Activated T-cell treated with anti-CD3 and anti-CD28 coated beads for 24 hours (primary cell): ENCODE results near the gene UGT2A3.
"Not testable (repeated sequence)": the region's sequence is repeated elsewhere in the genome, so short reads cannot be mapped to it uniquely, and the experiment has no call there.

ENCODE experiments used
- DNase-seq: peaks from one replicate; pipeline ENCODE4 v3.0.0-alpha.2; 2020; ENCODE audit warnings: low read depth

The UGT2A3 gene

DNA sequence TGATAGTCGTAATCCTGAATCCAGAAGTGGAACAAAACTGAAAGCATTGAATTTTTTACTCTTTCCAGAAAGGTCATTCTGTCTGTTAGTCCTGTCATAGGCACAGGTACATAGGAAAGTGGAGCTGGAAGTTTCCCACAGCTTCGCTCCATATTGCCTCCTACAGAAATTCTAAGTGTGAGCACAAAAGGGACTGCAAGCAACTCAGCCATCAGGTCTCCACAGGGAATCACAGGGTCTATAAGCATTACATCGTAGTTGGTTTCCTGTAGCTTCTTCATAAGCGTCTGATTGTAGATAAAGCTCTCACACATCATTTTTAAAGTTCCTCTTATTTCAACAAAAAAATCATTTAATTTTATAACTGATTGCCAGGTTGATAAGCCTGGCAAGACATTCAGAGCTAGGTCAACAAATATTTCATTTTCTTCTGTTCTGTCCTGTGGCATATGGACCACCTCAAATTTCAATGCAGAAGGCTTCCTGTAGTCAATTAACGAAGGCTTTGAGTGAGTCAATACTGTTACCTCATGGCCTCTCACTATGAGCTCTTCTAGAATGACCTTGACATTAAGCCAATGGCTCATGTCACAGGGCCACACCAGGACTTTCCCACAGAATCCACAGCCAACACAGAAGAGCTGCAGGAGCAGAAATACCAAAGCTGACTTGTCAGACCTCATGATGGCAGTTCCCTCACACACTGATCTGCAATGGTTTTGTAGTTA lies at the start of gene UGT2A3:
TSS of gene UGT2A3 (minus strand) at position 727 of the 728 bp plus-strand sequence. CDS start at position 683, 44 bp downstream.
- no peak for DNase-seq

DNA sequence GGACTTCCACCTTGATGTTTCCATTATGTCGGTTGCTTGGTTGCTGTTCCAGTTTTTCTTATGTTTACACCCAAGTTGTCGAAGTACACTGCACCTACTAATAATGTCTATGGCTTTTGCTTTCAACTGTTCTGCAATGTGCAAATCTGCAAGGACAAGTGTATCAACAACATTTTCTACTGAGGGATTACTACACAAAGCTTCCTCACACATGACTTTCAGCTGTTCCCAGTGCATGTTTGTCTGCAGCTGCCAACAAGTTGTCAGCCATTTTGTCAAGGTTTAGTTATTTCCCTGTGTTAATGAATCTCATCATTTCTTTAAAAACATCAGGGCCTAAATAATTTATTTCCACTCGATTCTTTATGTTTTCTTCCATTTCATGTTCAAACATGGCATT lies 45.4 kb upstream of the UGT2A3 start:
- no peak for DNase-seq

DNA sequence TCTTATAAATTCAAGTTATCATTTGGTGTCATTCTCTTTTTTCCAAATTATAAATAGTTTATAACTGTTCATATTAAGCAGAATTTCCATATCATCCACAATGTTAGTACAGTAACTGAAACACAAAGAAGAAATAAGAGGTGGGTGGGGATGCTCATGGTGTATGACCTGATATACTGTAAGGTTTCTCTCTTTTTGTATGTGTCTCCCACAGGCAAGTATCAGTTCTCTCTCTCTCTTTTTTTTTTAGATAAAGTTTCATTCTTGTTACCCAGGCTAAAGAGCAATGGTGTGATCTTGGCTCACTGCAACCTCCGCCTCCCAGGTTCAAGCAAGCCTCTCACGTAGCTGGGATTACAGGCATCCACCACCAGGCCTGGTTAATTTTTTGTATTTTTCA lies 43.7 kb upstream of the UGT2A3 start:
- no peak for DNase-seq

DNA sequence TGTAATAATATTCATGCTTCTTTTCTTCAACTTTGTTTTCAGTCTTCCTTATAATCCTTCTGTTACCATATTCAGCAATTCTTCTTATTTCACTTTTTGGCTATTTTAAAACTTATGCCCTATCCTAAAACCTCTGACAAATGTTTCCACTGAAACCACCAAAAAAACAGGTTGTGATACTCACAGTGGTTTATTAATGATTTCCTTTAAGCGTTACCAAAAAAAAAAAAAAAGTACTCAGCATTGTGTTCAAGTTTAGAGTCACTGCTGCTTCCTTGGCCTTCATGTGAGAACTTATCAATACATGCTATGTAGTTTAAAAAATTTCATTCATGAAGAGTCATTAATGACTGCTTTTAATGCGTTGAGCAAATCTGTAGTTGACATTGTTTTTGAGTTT lies 35.4 kb upstream of the UGT2A3 start:
- no peak for DNase-seq

DNA sequence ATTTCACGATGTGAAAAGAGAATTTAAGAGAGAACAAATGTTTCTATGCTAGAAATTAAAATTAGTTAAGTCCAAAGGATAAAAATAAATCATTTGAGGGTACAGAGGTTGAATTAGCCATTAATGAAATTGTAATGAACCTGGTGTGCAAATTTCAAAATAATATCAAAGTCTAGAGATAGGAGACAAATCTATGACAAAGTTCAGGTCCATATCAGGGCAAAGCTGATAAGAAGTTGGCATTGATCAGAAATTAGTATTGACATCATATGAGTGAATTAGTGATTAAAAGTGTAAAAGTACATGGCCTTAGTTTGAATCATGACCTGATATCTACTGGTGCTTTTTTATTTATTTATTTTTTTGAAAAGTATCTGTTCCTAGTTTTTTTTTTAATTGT lies 33.8 kb upstream of the UGT2A3 start:
- no peak for DNase-seq

DNA sequence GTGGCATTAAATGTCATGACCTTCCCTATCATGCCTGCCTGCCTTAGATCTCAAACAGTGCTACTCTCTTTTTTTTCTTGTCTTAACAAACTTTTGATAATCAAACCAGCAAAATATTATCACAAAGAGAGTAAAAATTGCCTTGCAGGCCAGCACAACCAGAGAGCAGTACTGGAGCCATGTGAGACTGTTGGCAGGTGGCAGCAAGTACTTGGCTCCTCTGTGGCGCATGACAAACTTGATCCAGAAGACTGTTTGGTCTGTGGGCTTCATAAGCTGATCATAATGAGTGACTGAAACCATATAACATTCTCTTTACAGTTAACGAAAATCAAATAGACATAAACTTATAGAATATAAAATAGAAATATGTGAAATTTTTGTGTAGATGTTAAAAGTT lies 33.3 kb upstream of the UGT2A3 start:
- no peak for DNase-seq

DNA sequence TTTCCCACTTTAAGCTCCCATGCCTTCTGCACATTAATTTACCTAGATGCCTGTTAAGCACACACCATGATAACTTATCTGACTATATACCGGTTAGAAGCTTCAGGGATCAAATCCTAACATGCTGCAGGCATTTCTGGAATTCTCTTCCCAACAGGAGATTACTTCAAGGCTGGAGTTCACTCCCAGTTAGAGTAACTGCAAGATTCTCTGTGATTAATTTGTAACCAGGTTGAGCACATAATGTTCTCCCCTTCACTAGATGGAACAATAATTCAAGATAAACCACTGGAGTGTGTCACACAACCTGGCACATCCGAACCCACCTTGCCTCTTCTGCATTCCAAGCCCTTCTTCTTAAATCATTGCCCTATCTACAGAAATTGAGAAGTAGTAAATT lies 11.8 kb upstream of the UGT2A3 start:
- DNase-seq, result no peak

DNA sequence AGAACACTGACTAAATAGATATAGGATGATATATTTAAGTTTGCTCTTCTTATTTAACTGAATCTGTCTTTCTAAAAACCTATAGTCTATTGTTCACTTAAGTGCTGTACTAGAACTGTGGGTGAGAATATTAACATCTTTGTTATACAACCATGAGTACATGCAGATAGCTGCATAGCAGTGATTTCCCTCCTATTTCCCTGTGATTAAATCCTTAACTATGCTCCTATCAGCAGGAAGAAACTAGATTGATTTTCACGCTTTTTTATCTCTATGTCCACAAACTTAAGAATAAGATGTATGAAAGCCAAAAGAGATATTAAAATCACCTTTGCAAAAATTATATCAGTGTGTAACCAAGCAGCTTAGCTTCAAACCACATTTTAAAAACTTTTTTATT lies 11.3 kb upstream of the UGT2A3 start:
- DNase-seq, result no peak

DNA sequence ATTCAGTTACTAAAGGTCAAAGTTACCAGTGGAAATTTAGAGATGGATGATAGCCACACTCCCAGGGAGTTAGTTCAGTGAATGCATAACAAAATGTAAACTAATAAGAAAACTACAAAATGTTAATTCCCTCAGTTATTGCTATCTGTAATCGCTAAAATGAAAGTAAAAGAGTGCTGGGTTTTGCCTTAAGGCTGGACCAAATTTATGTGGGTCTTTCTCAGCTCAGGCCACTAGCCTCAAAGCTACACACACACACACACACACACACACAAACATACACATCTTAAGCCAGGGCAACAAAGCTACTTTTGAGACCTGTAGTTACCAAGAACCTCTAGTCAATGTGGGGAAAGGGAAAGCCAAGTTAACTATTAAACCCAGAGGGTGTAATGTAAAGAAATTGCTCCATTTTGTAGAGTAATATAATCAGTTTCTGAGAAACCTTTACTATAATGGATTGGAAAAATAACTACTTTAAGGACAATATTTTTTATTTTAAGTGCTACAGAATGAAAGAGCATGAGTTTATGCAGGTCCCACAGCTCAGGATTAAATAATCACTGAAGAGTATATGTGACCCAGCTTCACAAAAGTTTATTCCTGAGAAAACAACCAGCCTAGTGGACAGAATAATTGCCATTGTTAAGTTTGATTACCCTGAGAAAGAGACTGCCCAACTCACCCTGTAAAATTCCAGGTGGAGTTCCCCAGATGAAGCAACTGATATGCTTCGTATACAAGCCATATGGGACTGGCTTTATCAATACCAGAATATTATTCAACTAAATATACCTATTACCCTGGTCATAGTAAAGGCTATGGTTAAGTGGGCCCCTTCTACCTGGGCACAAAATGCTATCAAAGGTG lies 8.9 kb upstream of the UGT2A3 start:
- DNase-seq, result no peak

DNA sequence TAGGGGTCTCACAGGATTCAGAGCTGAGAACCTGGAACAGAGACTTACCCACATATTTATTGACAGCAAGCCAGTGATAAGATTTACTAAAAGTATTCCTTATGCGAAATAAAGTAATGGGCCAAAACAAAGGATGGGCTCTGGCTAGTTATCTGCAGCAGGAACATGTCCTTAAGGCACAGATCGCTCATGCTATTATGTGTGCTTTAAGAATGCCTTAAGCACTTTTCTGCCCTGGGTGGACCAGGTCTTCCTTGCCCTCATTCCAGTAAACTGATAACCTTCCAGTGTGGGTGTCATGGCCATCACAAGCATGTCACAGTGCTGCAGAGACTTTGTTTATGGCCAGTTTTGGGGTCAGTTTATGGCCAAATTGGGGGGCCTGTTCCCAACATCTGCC lies 7.5 kb upstream of the UGT2A3 start:
- not testable (repeated sequence) for DNase-seq

DNA sequence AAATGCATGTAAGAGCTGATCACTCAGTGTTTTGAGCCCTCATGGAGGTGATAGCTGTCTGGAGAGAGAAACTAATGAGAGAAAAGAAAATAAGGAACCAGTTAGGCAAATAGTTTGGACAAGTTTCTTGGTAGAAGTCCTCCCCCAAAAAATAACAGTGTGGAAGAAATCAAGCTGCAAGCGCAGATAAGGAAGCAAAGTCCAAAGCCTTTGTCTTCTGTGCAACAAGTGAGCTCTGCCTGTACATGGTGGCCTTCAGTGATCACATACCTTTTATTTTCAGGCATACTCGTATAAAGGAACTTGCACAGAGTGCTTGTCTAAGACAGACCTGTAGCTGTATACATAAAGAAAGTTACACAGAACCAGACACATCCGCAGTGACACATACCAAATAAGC lies 2.5 kb upstream of the UGT2A3 start:
- DNase-seq, result no peak

DNA sequence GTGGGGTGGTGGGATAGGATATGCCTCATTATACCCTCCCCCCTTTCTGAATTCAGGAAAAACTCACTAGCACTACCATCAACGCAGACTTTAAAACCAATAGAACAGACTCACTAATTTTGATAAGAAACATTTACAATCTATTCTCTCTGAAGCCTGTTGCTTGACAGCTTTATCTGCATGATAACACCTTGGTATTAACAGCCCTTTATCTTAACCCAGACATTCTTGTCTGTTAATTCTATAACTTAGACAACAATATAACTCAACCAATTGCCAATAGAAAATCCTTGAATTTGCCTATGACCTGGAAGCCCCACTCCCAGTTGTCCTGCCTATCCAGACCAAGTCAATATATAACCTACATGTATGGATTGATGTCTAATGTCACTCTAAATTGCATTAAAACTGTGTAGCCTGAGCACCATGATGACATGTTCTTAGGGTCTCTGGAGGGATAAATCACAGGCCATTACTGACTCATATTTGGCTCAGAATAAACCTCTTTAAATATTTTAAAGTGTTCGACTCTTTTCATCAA lies 1.5 kb upstream of the UGT2A3 start:
- DNase-seq, result no peak

DNA sequence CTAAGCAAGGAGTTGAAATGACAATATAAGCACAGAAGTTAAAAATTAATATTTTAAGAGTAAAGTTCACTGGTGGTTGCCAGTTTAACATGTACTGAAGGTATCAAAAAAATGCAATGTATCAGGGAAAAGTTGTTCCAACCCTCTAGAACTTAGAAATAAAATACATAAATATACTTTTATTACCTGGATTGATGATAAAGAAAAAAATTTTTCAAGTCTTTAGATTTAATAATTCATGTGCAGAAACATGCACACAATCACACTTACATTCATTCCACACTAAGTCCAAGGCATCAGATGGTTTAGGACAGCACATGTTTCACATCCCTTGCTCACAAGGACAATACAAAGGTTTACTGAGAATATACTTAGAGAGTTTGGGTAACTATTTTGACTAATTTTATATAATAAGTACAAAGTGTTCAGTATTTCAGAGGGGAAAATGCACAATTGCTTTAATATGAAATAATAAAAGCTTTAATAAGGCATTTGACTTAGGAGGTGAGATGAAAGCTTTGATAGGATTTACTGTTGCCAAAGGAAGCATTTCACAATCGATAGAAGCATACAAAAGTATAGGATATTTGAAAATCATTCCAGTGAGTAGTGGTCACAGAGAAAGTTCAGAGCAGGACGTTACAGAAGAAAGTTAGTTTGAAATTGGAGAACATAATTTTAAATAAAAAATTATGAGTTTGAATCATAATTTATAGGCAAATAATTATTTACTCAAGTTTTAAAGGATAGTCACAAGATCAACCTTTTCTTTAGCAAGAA lies 392 bp upstream of the UGT2A3 start:
- DNase-seq, result no peak

DNA sequence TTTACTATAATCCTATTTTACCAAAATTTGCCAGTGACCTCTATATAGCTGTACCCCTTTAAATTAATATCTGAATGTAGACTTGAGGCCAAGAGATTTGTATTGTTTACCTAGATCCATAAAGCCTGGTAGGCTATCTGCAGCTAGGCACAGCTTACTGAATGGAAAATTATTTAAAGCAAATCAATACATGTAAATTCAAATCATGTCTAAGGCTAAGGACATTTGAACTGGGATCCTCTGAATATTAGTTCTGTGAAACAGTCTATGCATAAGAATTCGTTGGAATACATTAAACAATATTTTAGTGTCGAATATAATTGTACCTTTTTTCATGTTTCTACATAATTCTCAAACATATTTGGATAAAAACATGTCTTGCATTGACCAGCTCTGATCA lies 1.6 kb downstream of the UGT2A3 start:
- no peak for DNase-seq

DNA sequence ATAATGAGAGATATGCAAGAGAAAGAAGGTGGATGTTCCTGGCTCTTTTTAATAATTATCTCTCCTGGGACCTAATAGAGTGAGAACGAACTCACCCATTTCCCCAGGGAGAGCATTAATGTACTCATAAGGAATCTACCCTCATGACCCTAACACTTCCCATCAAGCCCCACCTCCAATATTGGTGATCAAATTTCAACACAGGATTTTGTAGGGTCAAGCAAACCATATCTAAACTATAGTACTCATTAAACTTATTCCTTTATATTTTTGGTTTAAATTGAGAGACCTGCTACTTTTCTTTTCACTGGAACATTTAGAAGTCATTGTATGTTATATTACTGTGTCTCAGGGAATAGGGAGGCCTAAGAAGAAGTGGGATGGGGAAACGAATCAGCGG lies 2.6 kb downstream of the UGT2A3 start:
- no peak for DNase-seq

DNA sequence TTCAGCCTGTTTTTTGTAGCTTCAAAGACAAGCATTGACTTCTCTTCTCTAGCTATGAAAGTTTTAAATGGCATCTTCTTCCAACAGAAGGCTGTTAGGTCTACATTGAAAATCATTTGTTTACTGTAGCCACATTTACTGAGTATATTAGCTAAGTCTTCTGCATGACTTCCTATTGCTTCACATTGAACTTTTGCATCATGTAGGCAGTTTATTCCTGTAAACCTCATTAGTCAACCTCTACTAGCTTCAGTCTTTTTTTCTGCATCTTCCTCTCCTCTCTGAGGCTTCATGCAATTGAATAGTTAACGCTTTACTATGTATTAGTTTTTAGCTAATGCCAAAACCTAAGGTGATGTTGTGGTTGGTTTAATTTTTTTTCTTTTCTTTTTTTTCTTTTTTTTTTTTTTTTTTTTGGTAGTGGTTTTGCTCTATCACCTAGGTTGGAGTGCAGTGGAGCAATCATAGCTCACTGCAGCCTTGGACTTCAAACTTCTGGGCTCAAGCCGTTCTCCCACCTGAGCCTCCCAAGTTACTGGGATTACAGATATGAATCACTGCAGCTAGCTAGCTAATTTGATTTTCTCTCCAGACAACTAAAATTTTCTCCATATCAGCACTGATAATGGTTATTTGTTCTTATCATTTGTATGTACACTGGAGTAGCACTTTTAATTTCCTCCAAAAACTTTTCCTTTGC lies 3.4 kb downstream of the UGT2A3 start:
- DNase-seq, result no peak

DNA sequence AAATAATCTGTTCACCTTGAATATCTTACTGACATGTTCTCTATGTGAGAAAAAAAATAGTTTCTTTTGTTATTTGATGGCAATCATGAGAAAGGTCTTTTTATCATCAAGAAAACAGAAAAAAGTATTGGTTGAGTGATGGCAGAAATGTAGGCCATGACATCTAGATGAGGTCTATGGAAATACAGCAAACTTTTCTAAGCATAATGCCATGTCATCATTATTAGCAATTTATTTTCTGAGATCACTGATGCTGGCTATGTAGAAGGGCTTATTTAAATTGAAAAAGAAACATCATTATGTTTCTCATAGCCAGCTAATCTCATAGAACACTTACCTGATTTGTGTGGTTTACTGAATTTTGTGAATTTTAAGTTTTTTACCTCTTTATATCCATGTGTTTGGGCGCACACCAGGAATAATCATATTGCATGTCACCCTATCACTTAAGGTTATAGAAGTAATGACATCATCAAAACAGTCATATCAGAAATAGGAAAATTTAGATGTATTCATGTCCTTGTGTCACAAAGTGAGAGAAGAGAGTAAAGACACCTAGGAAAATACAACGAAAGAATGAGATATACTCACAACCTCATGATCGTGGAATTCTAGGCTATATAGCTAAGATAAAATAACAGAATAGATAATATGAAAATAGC lies 22.4 kb downstream of the UGT2A3 start:
- DNase-seq, result no peak

DNA sequence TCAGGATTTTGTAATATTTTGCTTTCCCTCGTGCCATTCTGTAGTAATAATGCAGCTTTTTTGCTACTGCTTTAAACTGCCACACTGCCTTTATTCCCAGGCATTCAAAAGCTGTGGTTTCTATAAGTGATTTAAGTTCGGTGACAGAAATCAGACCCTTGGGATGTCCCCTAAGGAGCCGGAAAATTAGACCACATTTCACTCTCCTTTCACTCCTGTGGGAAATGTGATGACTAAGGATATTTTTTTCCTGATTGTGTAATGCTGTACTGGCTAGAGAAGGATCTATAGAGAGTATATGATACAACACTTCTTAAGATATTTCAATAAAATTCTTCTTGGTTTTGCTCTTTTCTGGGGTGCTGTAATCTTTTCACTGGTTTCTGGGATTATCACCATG lies 24.4 kb downstream of the UGT2A3 start:
- DNase-seq, result no peak

DNA sequence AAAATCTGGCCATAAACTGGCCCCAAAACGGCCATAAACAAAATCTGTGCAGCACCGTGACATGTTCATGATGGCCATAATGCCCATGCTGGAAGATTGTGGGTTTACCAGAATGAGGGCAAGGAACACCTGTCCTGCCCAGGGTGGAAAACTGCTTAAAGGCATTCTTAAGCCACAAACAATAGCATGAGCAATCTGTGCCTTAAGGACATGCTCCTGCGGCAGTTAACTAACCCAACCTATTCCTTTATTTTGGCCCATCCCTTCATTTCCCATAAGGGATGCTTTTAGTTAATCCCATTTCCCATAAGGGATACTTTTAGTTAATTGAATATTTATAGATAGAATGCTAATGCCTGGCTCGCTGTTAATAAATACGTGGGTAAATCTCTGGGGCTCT lies 29.4 kb downstream of the UGT2A3 start:
- not testable (repeated sequence) for DNase-seq

DNA sequence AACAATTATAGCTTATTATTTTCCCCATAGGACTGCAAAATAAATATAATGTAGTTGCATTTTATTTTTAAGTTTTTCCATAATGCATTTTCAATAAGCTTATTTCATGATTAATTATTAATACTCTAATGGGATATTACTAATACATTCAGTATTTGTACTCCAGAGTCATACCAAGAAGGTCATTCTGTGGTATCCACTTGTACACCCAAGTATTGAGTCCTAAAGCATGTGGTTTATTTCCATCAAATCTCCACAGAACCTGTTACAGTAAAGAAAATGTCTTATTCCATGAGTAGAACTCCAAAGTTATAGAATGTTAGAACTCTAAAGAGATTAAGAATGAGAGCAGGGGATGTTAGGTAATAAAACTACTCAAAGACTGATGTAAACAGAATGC lies 30.6 kb downstream of the UGT2A3 start:
- no peak for DNase-seq

DNA sequence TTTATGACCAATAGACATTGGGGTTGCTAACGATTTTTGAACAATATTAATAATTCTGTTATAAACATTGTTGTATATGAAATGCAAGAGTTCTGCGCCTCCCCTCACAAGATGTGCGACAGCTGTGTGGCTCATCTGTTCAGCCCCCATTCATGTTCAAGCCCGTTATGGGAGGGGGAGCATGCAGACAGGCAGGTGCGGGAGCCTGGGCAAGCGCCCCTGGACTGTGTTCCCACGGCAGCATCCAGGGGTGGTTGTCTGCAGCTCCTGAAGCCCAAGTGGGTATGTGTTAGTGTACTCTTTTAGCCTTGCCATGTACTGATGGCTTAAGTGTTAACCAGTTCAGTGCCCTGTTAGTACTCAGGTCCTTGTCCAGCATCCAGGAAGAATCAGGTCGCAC lies 34.6 kb downstream of the UGT2A3 start:
- no peak for DNase-seq
